ENCODE data around the gene MAP1LC3A. TPM values are rescaled to one million over a fixed set of nuclear protein-coding genes. Genes with fewer than 3 reads are reported as not detected.
"Not testable (repeated sequence)": the region's sequence is repeated elsewhere in the genome, so short reads cannot be mapped to it uniquely, and the experiment has no call there.

MAP1LC3A gene
- total RNA-seq, 1 donor from 2014 or later = 42.2 TPM

- Mint-ChIP-seq H3K36me3 (peaks cover 4% of the 10 kb centered on the region), H3K4me3 (peak overlapping the region; percentile 98), H3K9me3 (no peaks in the 10 kb centered on the region), H3K27ac (peak overlapping the region; percentile 100), H3K4me1 (peaks cover 21% of the 10 kb centered on the region), H3K27me3 (ENCODE audit: low read depth) (no peaks in the 10 kb centered on the region)
- no peak for TF ChIP-seq CTCF (IDR thresholded peaks at IDR 0.05; ENCODE audit: unreplicated experiment)
- DNase-seq (ENCODE audit: low spot score in 2 of 2, unreplicated experiment in 2 of 2) = no peak
These were observed 43.5 kb upstream of the MAP1LC3A start for GRCh38 chr20:34514897-34515483.

- Mint-ChIP-seq H3K4me1 (peaks cover 21% of the 10 kb centered on the region), H3K27me3 (ENCODE audit: low read depth) (no peaks in the 10 kb centered on the region), H3K9me3 (no peaks in the 10 kb centered on the region), H3K36me3 (peaks cover 6% of the 10 kb centered on the region), H3K27ac (peak overlapping the region; percentile 100), H3K4me3 (peak overlapping the region; percentile 98)
- DNase-seq (ENCODE audit: low spot score in 2 of 2, unreplicated experiment in 2 of 2) = peak in 1 of 2 experiments; percentile 57
- no peak for TF ChIP-seq CTCF (IDR thresholded peaks at IDR 0.05; ENCODE audit: unreplicated experiment)
These were observed 42.9 kb upstream of the MAP1LC3A start for GRCh38 chr20:34515484-34516246.

- H3K27me3 Mint-ChIP-seq (ENCODE audit: low read depth) = no peaks in the 10 kb centered on the region
- H3K9me3 Mint-ChIP-seq = no peaks in the 10 kb centered on the region
- H3K4me1 Mint-ChIP-seq = peaks cover 21% of the 10 kb centered on the region
- no peak for TF ChIP-seq CTCF (IDR thresholded peaks at IDR 0.05; ENCODE audit: unreplicated experiment)
- H3K36me3 Mint-ChIP-seq = peaks cover 2% of the 10 kb centered on the region
- peak; percentile 99 for DNase-seq (ENCODE audit: low spot score in 2 of 2, unreplicated experiment in 2 of 2)
- peak within 1 kb of the TSS; percentile 100 for H3K27ac Mint-ChIP-seq
- H3K4me3 Mint-ChIP-seq = peak within 1 kb of the TSS; percentile 98
These were observed 42.0 kb upstream of the MAP1LC3A start, which contains the start of gene DYNLRB1 for GRCh38 chr20:34516247-34517113. Gene DYNLRB1 (plus strand): TSS chr20:34516422. CDS start chr20:34516459, 37 bp downstream.

- Mint-ChIP-seq H3K4me3 (peak overlapping the region; percentile 98), H3K4me1 (peaks cover 21% of the 10 kb centered on the region), H3K9me3 (no peaks in the 10 kb centered on the region), H3K36me3 (peaks cover 5% of the 10 kb centered on the region), H3K27ac (peak overlapping the region; percentile 100), H3K27me3 (ENCODE audit: low read depth) (no peaks in the 10 kb centered on the region)
- no peak for DNase-seq (ENCODE audit: low spot score in 2 of 2, unreplicated experiment in 2 of 2)
- TF ChIP-seq CTCF (IDR thresholded peaks at IDR 0.05; ENCODE audit: unreplicated experiment) = no peak
These were observed 41.4 kb upstream of the MAP1LC3A start for GRCh38 chr20:34517114-34517505.

GRCh38 chr20:34518863-34519262, 39.7 kb upstream of the MAP1LC3A start:
- H3K4me3 Mint-ChIP-seq; H3K27me3 Mint-ChIP-seq (ENCODE audit: low read depth); DNase-seq (ENCODE audit: low spot score in 2 of 2, unreplicated experiment in 2 of 2); H3K9me3 Mint-ChIP-seq; H3K36me3 Mint-ChIP-seq; H3K27ac Mint-ChIP-seq: not testable (repeated sequence)
- peaks cover 32% of the 10 kb centered on the region for H3K4me1 Mint-ChIP-seq

- H3K4me3 Mint-ChIP-seq; H3K36me3 Mint-ChIP-seq; H3K27me3 Mint-ChIP-seq (ENCODE audit: low read depth); H3K27ac Mint-ChIP-seq; DNase-seq (ENCODE audit: low spot score in 2 of 2, unreplicated experiment in 2 of 2); H3K9me3 Mint-ChIP-seq: not testable (repeated sequence)
- H3K4me1 Mint-ChIP-seq = peaks cover 26% of the 10 kb centered on the region
These were observed 38.7 kb upstream of the MAP1LC3A start for GRCh38 chr20:34519841-34520240.
